Liver (tissue), 9 donors: Measurements from ENCODE around the gene TSEN34. TPM values are rescaled to one million over a fixed set of nuclear protein-coding genes. Genes with fewer than 3 reads are reported as not detected.

ENCODE experiments used
- DNase-seq: peaks from one replicate; pipeline ENCODE4 v3.0.0-alpha.2; 2017; ENCODE audit warnings: low spot score
- H3K27ac ChIP-seq, 2 donors: one replicate each; pipeline ENCODE4 v1.7.0; 2013; ENCODE audit warnings: inconsistent platforms in 2 of 2, low read length in 2 of 2, control low read depth in 1 of 2, low read depth in 1 of 2, mild to moderate bottlenecking in 1 of 2
- H3K27me3 ChIP-seq, 4 donors: one replicate each; pipeline versions ENCODE4 v1.6.1 to v1.7.0; 2013; ENCODE audit warnings: low read length in 3 of 4, inconsistent platforms in 1 of 4, mild to moderate bottlenecking in 1 of 4, moderate library complexity in 1 of 4; ENCODE audit not compliant: control insufficient read depth in 4 of 4, insufficient read depth in 4 of 4
- H3K36me3 ChIP-seq, 4 donors: one replicate each; pipeline versions ENCODE4 v1.6.1 to v1.7.0; 2013; ENCODE audit warnings: low read length in 3 of 4, mild to moderate bottlenecking in 3 of 4, low read depth in 1 of 4, moderate library complexity in 1 of 4; ENCODE audit not compliant: control insufficient read depth in 4 of 4, insufficient read depth in 3 of 4
- H3K4me1 ChIP-seq, 4 donors: one replicate each; pipeline versions ENCODE4 v1.6.1 to v1.7.0; 2013; ENCODE audit warnings: low read length in 3 of 4, mild to moderate bottlenecking in 3 of 4, moderate library complexity in 1 of 4; ENCODE audit not compliant: control insufficient read depth in 4 of 4, insufficient read depth in 4 of 4
- H3K4me3 ChIP-seq, 3 donors: one replicate each; pipeline versions ENCODE4 v1.6.1 to v1.7.0; 2013; ENCODE audit warnings: low read length in 3 of 3, control low read depth in 1 of 3, low read depth in 1 of 3, mild to moderate bottlenecking in 1 of 3
- H3K9ac ChIP-seq, 2 donors: one replicate each; pipeline ENCODE4 v1.7.0; 2013; ENCODE audit warnings: low read length in 2 of 2, mild to moderate bottlenecking in 2 of 2, moderate library complexity in 2 of 2, control low read depth in 1 of 2, low read depth in 1 of 2
- H3K9me3 ChIP-seq, 4 donors: one replicate each; pipeline versions ENCODE4 v1.6.1 to v1.7.0; 2013; ENCODE audit warnings: low read length in 3 of 4; ENCODE audit not compliant: control insufficient read depth in 4 of 4
- ATF3 ChIP-seq: IDR thresholded peaks from 2 replicates; pipeline ENCODE4 v1.6.1; 2016; ENCODE audit warnings: antibody characterized with exemption
- CTCF ChIP-seq: fragments of 150-350 bp; IDR thresholded peaks from 2 replicates; pipeline ENCODE4 v1.5.1; 2017; ENCODE audit warnings: improper control_type of control experiment, low read depth, low read length; ENCODE audit not compliant: missing input control
- FOXA2 ChIP-seq: IDR thresholded peaks from 2 replicates; pipeline ENCODE4 v1.6.1; 2016; ENCODE audit warnings: antibody characterized with exemption
- HNF4A ChIP-seq, 2 donors: conservative IDR thresholded peaks; 2 replicates each; pipeline ENCODE4 v1.6.1; 2016; ENCODE audit warnings: antibody characterized with exemption in 2 of 2, mild to moderate bottlenecking in 2 of 2
- HNF4G ChIP-seq: IDR thresholded peaks from 2 replicates; pipeline ENCODE4 v1.6.1; 2016; ENCODE audit warnings: antibody characterized with exemption
- JUND ChIP-seq, 2 donors: IDR thresholded peaks; 2 replicates each; pipeline ENCODE4 v1.6.1; 2016; ENCODE audit warnings: antibody characterized with exemption in 2 of 2
- MAX ChIP-seq: IDR thresholded peaks from 2 replicates; pipeline ENCODE4 v1.6.1; 2016; ENCODE audit warnings: antibody characterized with exemption
- NR2F2 ChIP-seq: IDR thresholded peaks from 2 replicates; pipeline ENCODE4 v1.6.1; 2016; ENCODE audit warnings: antibody characterized with exemption
- RAD21 ChIP-seq, 2 donors: IDR thresholded peaks; 2 replicates each; pipeline ENCODE4 v1.6.1; 2016; ENCODE audit warnings: antibody characterized with exemption in 2 of 2, mild to moderate bottlenecking in 2 of 2
- REST ChIP-seq: IDR thresholded peaks from 2 replicates; pipeline ENCODE4 v1.6.1; 2016; ENCODE audit warnings: antibody characterized with exemption, mild to moderate bottlenecking
- RXRA ChIP-seq, 2 donors: IDR thresholded peaks; 2 replicates each; pipeline ENCODE4 v1.6.1; 2017 to 2018; ENCODE audit warnings: antibody characterized with exemption in 2 of 2, mild to moderate bottlenecking in 1 of 2
- SP1 ChIP-seq: IDR thresholded peaks from 2 replicates; pipeline ENCODE4 v1.6.1; 2018; ENCODE audit warnings: antibody characterized with exemption, mild to moderate bottlenecking
- TAF1 ChIP-seq: conservative IDR thresholded peaks from 2 replicates; pipeline ENCODE4 v1.6.1; 2016; ENCODE audit warnings: antibody characterized with exemption, mild to moderate bottlenecking
- YY1 ChIP-seq: IDR thresholded peaks from 2 replicates; pipeline ENCODE4 v1.6.1; 2016; ENCODE audit warnings: antibody characterized with exemption, mild to moderate bottlenecking
- ZBTB33 ChIP-seq: IDR thresholded peaks from 2 replicates; pipeline ENCODE4 v1.6.1; 2016; ENCODE audit warnings: antibody characterized with exemption
- WGBS: extraction: QIAGEN DNeasy Blood & Tissue Kit; methylation state at CpG from one replicate; pipeline ENCODE4 v1.1.7; 2013; 5-methylcytosine and 5-hydroxymethylcytosine counted together
- polyA plus RNA-seq, 2 donors: library from polyadenylated mRNA; stranded (reverse) in 1 of 2; unstranded in 1 of 2; fragments of 200-250 nt in 1 of 2; fragments of >200 nt in 1 of 2; fragmentation: Nextera tagmentation in 1 of 2; extraction: Ambion mirVana in 1 of 2; gene quantifications; one replicate each; pipeline versions ENCODE4 v1.2.1 to v1.2.3, GENCODE V29; 2013 to 2015
- total RNA-seq, 2 donors: library from RNA; depleted of rRNA; stranded (reverse); fragments of >200 nt; gene quantifications; one replicate each; pipeline ENCODE4 v1.2.3, GENCODE V29; 2014
- donor health status: healthy.
- donor health status: healthy.
- donor health status: healthy.
- donor health status: healthy.
- donor health status: healthy.

TSEN34 gene
- total and polyA plus RNA-seq, 4 donors, result 15.5 to 37.9 (median 24.6) TPM

GRCh38 chr19:54183431-54183830 is 7.7 kb upstream of the TSEN34 start:
- Histone ChIP-seq H3K36me3 (peaks cover 0 to 11% (median 5%) of the 10 kb centered on the region in 4 donors), H3K9ac (no peak overlapping the region), H3K4me3 (no peak overlapping the region), H3K4me1 (peaks cover 1 to 3% (median 2%) of the 10 kb centered on the region in 4 donors), H3K9me3 (no peaks in the 10 kb centered on the region), H3K27me3 (no peaks in the 10 kb centered on the region), H3K27ac (no peak overlapping the region)
- DNase-seq, result no peak
- no peak for TF ChIP-seq RXRA (IDR thresholded peaks at IDR 0.05)
- TF ChIP-seq ATF3, result no peak
- 94% methylated on average over 11 of the region's 11 CpGs for WGBS

- H3K4me1 ChIP-seq, result peaks cover 2 to 11% (median 6%) of the 10 kb centered on the region in 4 donors
- 95% methylated on average over 8 of the region's 8 CpGs for WGBS
- DNase-seq, result no peak
- H3K27ac ChIP-seq, result no peak overlapping the region
- no peaks in the 10 kb centered on the region for H3K9me3 ChIP-seq
- TF ChIP-seq YY1 (no peak), JUND (IDR thresholded peaks at IDR 0.05) (no peak), ATF3 (no peak), REST (no peak), FOXA2 (no peak), RXRA (IDR thresholded peaks at IDR 0.05) (no peak), HNF4A (conservative IDR thresholded peaks at IDR 0.05) (no peak), TAF1 (no peak)
- peaks cover 0 to 6% (median 0%) of the 10 kb centered on the region in 4 donors for H3K36me3 ChIP-seq
- no peaks in the 10 kb centered on the region for H3K27me3 ChIP-seq
- no peak overlapping the region for H3K4me3 ChIP-seq
- no peak overlapping the region for H3K9ac ChIP-seq
Measured at GRCh38 chr19:54186351-54186750, 4.8 kb upstream of the TSEN34 start.

- H3K36me3 ChIP-seq, result peaks cover 0 to 6% (median 0%) of the 10 kb centered on the region in 4 donors
- peaks cover 5 to 17% (median 10%) of the 10 kb centered on the region in 4 donors for H3K4me1 ChIP-seq
- H3K27me3 ChIP-seq, result no peaks in the 10 kb centered on the region
- H3K9ac ChIP-seq, result no peak overlapping the region
- DNase-seq, result no peak
- WGBS, result 90% methylated on average over 11 of the region's 11 CpGs
- H3K4me3 ChIP-seq, result no peak overlapping the region
- H3K27ac ChIP-seq, result no peak overlapping the region
- no peaks in the 10 kb centered on the region for H3K9me3 ChIP-seq
- TF ChIP-seq YY1 (no peak), HNF4A (conservative IDR thresholded peaks at IDR 0.05) (no peak), ZBTB33 (no peak), SP1 (no peak), RXRA (IDR thresholded peaks at IDR 0.05) (no peak), ATF3 (no peak), CTCF (no peak), NR2F2 (no peak), MAX (no peak), RAD21 (IDR thresholded peaks at IDR 0.05) (no peak), HNF4G (no peak), FOXA2 (no peak), JUND (IDR thresholded peaks at IDR 0.05) (no peak)
Measured at GRCh38 chr19:54186934-54187381, 4.2 kb upstream of the TSEN34 start.
